ENCODE measurements around the gene GATAD2A.

- no peak for TF ChIP-seq EP300 (IDR thresholded peaks at IDR 0.05; ENCODE audit: low read depth in 2 of 2, low read length in 2 of 2)
- TF ChIP-seq EP300 (CRISPR knock-in tag; IDR thresholded peaks at IDR 0.05; ENCODE audit: borderline replicate concordance), result no peak
- no peak for TF ChIP-seq TAF1 (CRISPR knock-in tag; IDR thresholded peaks at IDR 0.05)
- no peak for TF ChIP-seq PCBP2 (optimal IDR thresholded peaks at IDR 0.05; ENCODE audit: low read depth, low read length, poor library complexity, severe bottlenecking)
- no peak for TF ChIP-seq TFAP4 (IDR thresholded peaks at IDR 0.05; ENCODE audit: borderline replicate concordance, low read depth)
- no peak for TF ChIP-seq ZNF777 (CRISPR knock-in tag; IDR thresholded peaks at IDR 0.05)
- TF ChIP-seq CTCF (CRISPR knock-in tag; IDR thresholded peaks at IDR 0.05), result no peak
- TF ChIP-seq CBX1 (IDR thresholded peaks at IDR 0.05; ENCODE audit: low read depth), result no peak
- TF ChIP-seq TCF7 (IDR thresholded peaks at IDR 0.05; ENCODE audit: low read depth), result no peak
- no peak for TF ChIP-seq ARNTL (CRISPR knock-in tag; IDR thresholded peaks at IDR 0.05)
These were observed 66.2 kb downstream of the GATAD2A start for GRCh38 chr19:19471682-19472081.
